ENCODE data around the gene GALNT15.

- TF ChIP-seq CTCF (IDR thresholded peaks at IDR 0.05; ENCODE audit: borderline replicate concordance, extremely low read depth, low read length, poor library complexity, severe bottlenecking) (no peak), EZH2 (IDR thresholded peaks at IDR 0.05; ENCODE audit: borderline replicate concordance, low read depth, low read length, severe bottlenecking) (no peak)
Measured at GRCh38 chr3:16127249-16127648, 47.2 kb upstream of the GALNT15 start.
